ENCODE results near the gene IL36RN.
"Not testable (repeated sequence)": the region's sequence is repeated elsewhere in the genome, so short reads cannot be mapped to it uniquely, and the experiment has no call there.

IL36RN gene

DNA sequence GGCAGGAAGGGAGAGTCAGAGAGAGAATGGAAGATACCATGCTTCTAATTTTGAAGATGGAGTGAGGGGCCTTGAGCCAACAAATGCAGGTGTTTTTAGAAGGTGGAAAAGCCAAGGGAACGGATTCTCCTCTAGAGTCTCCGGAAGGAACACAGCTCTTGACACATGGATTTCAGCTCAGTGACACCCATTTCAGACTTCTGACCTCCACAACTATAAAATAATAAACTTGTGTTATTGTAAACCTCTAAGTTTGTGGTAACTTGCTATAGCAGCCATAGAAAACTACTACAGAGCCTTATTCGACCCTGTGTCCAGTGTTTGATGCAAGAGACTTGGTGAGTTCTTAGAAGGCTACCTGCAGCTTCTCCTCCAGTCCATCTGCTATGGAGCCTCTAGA is 16.6 kb downstream of the IL36RN start:
- no peak for DNase-seq

DNA sequence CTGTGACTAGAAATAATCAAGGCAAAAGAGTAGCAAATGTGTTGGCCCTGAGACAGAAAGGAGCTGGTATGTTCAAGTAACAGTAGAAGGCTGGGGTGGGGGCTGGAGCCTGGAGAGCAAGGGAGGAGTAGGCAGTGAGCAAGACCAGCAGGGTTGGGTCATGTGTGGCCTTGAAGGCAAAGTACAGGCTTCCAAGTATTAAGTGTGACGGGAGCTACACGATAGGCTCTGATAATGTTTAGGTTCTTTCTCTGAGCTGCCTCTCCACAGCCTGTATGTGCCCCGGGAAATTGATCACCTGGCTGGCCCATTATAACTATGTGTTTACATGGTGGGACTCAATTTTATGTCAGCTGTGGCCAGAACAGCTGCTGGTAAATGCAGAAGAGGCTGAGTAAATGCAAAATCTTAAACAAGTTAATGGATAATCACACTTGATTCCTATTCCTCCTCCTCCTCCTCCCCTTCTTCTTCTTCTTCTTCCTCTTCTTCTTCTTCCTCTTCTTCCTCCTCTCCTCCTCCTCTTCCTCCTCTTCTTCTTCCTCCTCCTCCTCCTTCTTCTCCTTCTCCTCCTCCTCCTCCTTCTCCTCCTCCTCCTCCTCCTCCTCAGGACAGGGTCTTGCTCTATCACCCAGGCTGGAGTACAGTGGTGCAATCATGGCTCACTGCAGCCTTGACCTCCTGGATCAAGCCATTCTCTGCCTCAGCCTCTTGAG is 18.1 kb downstream of the IL36RN start:
- DNase-seq: no peak

DNA sequence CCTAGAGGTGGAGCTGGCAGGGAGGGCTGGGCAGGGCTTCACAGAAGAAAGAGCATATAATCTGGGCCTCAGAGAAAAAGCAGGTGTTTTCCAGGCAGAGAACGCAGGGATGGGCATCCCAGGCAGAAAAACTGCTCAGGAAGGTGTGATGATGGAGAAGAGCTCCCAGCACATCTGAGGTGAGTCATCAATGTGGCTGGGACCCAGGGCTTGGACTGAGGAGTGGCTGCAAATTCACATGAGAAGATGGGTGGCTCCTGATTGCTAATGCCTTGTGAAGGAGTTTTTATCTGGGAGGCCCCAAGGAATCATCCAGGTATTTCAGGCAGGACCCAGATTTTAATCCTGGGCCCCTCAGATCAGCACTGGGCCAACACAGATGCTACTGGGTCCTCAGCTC is 18.9 kb downstream of the IL36RN start:
- DNase-seq: no peak

DNA sequence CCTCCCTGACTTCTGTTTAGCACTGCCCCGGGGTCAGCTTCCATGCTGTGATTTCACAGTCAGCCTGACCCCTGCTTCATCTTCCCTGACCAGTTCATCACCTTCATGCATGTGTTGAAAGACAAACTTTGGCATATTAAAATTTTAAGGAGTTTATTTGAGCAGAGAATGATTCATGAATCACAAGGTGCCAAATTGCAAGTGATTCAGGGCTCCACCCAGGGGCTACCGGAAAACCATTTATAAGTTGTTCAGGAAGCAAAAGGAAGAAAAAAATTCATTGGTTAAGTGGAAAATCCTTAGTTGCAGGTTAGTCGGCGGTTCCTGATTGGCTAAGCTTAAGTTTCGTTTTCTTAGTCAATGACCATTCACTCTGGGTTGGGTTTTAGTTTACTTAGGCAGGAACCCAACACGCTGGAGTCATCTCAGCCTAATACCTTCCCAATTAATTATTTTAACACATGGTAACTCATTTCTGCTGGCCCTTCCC is 19.4 kb downstream of the IL36RN start:
- DNase-seq: no peak

DNA sequence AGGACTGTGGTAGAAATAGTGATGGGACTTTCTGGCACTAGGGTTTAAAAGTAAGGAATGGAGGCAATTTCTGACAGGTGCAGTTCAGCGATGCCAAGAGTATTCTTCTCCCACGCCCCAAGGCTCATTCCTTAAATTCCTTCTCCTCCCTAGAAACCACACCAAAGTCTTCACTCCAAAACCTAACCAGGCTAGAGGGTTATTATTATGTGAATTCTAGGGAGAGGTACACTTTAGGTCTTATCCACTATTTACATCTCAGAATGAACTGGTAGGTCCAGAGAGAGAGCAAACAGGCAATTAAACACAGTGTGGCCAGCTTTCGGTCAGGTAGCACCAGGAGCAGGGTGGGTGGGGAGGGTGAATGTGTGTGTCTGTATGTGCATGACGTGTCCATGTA is 20.1 kb downstream of the IL36RN start:
- DNase-seq: no peak

DNA sequence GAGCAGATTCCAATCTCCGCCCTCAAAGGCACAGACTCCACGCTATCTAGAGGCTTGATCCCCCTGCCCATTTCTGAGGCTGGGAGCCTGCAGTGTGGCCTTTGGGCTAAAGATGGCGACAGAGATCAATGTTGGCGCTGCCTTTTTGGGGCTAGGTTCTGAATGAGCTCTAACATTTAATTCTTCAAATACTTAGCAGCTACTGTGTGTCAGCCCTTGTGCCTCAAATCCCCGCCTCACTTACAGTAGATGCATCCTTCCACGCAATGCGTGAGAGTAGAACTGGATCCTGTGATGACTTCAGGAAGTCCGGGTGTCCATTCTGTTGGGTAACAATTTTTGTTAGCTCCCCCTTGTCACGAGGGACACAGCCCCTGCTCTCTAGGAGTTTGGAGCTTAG is 21.1 kb downstream of the IL36RN start:
- DNase-seq: peak; percentile 66 to 69

DNA sequence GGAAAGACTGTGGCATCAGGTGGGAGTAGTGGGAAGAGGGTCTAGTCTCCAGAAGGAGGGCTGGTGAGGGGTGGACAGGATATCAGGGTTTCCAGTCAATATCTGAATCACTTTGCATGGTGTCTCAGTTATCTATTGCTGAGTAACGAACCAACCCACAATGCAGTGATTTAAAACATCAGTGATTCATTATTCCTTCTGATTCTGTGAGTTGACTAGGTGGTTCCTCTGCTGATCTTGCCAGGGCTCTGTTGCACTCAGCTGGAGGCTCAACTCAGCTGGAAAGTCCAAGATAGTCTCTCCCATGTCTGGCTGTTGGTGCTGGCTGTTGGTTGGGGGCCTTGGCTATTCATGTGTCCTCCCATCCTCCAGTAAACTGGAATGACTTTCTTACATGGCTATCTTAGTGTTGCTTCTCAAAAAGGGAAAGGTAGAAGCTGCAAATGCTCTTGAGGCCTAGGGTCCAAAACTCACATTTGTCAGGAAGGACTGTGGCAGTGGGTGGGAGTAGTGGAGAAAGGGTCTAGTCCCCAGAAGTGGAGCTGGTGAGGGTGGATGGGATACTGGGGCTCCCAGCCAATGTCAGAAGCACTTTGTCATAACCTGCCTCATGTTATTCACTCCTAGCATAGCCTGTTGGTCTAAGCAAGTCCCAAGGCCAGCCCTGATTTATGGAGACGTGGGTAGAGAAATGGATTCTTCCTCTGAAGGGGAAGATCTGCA is 22.7 kb downstream of the IL36RN start:
- DNase-seq: no peak

DNA sequence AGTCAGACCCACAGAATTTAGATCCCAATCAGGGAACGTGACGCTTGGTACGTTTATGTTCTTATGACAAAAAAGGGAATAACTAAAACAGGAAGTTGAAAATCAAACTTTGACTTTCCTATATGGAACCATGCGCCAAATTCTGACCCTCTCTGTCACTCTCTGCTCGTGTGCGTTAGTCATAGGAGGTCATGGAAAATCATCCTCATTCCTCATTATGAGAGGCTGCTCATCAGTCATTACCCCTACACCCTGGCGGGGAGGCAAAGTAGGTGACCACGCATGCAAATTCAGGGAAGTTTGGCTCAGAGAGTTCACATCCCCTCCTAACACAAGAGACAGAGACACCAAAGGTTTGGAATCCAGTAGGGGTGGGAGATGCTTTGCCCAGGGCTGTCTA is 24.3 kb downstream of the IL36RN start:
- DNase-seq: peak; percentile 20 to 30

DNA sequence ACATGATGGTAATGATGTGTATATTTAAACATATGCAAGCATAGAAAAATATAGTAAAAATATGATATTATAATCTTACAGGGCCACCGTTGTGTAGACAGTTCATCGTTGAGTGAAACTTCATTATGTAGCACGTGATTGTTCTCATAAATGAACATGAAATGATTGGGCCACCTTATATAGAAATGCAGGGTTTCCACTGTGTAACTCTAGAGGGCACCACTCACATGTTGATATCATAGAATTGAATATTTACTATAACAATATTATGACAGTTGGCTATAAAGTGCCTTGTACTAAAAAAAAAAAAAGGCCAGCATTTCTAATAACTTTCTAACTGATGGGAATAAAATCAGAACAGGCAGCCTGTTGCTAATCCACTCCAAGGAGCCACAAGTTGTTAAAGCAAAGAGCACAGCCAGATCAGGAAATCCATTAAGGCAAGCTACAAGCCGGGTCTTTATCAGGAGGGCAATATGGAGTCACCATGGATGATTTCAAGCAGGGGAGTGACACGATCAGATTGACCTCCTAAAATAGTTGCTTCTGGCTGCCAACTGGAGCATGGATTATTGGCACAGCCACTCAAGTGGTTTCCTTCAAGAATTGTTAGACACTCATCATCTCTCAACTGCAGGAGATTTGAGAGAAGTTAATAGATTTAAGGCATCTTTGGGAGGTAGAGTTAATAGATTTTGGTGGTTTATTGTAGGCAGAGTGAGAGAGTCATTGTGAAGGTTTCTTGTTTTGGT is 25.4 kb downstream of the IL36RN start:
- DNase-seq: no peak

DNA sequence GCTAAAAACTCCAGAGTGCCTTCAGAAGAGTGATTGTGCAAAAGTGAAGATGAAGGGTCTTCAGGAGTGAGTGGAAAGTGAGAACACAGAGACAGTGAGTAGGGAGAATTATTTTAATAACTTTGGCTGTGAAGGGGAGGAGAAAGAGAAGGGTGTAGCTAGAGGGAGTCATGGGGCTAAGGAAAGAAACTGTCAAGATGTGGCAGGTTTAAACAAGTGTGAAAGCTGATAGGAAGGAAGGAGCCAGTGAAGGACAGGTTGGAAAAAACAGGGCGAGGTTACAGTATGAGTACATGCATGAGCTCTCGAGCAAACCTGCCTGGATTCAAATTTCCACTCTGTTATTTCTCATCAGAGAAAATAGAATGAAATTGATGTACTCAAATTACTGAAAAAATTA is 26.5 kb downstream of the IL36RN start:
- no peak for DNase-seq

DNA sequence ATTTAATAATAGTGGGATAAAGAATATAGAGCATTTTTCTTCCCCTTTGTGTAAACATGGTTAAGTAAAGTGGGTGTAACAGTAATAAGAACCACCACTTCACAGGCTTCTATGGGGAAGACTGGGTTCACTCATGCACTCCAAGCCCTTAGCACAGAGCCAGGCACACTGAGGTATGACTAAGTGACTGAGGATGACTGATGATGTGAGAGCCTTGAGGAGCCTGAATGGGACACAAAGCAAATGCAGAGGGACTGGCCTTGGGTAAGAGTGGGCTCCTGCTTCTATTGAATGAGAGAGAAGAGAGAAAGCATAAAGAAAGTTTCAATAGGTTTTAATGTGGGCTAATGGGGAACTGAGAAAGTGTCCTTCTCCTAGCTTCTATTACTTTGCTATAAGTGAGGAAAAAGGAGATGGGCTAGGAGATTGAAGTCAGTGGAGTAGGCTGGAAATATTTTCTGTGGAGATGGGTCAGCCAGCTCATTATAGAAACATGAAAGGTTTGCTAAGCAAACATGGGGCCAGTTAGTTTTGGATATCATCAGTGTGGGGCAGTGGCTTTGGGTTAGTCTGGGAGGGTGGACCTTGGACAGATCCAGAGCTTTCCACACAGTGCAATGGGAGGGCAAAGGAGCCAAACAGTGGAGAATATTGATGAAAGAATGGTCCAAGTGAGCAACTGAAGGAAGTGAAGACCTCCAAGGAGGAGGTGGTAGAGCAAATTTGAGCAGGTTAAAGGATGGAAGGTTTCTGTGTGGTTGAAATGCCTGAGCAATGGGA is 29.4 kb downstream of the IL36RN start:
- DNase-seq: no peak

DNA sequence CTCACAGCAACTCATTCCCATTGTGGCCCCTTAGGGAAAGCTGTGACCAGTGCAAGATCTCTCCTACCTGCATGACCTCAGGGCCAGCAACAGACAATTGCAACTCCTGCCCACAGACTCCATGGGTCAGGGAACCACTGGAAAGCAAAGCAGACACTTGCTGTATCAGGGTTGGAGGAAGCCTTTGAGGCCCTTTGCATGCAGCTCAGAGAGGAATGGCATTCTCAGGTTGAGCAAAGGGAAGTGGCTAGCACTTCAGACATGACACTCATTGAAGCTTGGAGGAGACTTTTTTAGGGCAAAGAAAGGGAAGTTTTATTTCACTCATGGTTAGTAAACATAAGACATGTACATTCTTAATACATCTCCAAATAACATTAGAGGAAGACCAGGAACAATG is 30.9 kb downstream of the IL36RN start:
- DNase-seq: no peak

DNA sequence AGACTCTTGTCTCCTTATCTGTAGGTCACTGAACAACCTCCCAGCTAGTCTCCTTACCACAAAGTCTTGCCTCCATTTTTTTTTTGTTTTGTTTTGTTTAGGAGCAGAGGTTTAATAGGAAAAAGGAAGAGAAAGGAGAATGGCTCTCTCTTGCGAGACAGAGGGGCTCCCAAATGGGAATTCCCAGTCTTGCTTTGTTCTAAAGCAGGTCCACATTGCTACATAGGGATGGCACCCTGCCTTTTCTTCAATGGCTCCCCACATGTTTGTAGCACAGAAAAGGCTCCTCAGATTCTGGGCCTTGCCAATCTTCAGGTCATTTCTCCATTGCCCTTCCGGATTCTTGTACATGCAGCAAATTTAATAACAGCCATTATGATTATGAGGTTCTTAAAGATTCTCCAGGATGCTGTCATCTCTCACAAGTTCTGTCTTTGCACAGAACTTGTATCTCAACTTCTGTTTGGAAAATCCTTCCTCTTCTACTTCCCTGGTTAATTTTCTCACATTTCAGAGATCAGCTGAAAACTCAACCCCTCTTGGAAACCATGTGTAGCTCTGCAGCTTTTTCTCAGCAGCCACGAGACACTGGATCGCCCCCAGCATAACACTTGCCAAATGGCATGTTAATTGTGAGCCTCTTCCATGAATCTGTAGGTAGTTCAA is 32.4 kb downstream of the IL36RN start:
- DNase-seq: no peak

DNA sequence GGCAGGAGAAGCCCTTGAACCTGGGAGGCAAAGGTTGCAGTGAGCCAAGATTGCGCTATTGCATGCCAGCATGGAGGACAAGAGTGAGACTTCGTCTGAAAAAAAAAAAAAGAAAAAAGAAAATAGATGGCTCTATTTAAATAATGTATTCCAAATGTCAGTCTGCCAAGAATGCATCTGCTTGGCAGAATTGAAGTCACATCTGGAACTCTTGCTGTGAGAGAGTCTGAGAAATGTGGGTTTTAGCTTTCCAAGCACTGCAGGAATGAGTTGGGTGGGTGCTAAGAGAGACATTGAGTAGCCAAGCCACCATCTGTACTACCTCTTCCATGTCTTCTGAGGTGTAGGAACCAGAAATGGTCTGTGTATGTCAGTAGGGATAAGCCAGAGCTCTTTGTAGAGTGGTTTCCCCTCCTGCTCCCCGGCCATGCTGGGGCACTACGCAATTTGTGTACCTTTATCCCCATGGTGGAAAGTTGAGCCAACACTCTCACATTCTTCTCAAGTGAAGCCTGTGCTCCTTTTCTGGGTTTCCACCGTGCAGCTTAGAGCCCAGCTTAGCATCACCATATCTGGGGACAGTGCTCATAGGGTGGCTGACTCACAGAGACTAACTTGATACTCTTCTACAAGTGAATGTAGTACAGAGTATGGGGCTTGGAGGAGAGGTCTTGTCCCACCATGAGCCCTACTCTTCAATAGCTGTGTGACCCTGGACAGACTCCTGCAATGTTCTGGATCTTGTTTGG is 34.0 kb downstream of the IL36RN start:
- DNase-seq: no peak

DNA sequence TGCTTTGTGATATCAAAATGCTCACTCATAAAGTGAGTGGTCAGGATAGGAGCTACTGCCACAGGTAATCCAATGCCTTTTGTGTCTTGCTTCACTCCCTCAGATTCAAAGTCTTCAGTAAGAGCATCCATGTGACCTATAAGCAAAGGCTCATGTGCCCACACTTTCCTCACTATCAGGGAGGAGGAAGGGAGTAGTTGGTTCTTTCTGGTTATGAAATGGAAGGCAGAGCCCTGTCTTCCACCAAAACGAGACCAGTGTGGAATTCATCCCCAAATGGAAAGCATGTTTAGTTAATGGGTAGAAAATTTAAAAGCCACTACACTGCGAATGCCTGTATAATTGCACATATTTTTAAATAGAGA is 34.6 kb downstream of the IL36RN start:
- no peak for DNase-seq

DNA sequence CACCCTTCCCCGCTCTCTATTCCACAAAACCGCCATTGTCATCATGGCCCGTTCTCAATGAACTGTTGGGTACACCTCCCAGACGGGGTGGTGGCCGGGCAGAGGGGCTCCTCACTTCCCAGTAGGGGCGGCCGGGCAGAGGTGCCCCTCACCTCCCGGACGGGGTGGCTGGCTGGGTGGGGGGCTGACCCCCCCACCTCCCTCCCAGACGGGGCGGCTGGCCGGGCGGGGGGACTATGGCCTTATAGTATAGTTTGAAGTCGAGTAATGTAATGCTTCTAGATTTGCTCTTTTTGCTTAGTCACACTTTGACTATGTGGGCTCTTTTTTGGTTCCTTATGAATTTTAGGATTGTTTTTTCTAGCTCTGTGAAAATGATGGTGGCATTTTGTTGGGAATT is 37.3 kb downstream of the IL36RN start:
- not testable (repeated sequence) for DNase-seq

DNA sequence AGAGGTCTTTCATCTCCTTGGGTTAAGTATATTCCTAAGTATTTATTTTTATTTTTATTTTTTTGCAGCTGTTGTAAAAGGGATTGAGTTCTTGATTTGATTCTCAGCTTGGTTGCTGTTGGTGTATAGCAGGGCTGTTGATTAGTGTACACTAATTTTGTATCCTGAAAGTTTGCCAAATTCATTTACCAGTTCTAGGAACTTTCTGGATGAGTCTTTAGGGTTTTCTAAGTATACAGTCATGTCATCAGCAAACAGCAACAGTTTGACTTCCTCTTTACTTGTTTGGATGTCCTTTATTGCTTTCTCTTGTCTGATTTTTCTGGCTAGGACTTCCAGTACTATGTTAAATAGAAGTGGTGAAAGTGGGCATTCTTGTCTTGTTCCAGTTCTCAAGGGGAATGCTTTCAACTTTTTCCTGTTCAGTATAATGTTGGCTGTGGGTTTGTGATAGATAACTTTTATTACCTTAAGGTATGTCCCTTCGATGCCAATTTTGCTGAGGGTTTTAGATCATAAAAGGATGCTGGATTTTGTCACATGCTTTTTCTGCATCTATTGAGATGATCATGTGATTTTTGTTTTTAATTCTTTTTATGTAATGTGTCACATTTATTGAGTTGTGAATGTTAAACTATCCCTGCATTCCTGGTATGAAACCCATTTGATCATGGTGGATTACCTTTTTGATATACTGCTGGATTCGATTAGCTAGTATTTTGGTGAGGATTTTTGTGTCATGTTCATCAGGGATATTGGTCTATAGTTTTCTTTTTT is 38.0 kb downstream of the IL36RN start:
- DNase-seq: not testable (repeated sequence)

DNA sequence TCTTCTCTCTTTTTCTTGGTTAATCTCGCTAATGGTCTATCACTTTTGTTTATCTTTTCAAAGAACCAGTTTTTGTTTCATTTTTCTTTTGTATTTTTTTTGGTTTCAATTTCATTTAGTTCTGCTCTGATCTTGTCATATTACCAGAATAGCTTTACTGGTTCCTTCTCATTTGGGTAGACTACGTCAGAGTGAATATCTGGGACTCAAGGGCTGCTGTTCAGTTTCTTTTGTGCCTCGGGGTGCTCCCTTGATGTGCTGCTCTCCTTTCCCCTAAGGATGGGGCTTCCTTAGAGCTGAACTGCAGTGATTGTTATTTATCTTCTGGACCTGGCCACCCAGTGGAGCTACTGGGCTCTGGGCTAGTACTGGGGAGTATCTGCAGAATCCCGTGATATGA is 39.0 kb downstream of the IL36RN start:
- no peak for DNase-seq

DNA sequence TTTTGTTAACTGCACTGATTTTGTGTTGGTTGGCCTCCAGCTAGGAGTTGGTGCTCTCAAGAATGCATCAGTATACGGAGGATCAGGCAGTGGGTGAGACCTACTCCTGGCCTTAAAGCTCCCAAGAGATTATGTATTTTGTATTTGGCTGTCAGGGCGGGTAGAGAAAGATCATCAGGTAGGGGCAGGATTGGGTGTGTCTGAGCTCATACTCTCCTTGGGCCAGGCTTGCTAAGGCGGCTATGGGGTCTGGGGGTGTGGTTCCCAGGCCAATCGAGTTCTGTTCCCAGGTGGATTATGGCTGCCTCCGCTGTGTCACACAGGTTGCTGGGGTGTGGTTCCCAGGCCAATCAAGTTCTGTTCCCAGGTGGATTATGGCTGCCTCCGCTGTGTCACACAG is 39.5 kb downstream of the IL36RN start:
- no peak for DNase-seq

DNA sequence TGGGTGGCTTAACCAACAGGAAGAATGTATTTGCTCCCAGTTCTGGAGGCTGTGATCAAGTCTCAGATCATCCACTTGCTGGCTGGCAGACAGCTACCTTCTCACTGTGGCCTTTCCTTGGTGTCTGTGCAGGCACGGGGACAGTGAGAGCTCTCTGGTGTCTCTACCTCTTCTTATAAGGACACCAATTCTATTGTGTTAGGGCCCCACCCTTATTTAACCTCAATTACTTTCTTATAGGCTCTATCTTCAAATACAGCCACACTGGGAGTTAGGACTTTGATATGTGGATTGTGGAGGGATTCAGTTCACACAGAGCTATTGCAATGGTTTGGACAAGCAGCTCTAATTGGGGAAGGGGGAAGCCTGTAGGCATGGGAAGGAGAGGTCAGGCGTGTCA is 43.1 kb downstream of the IL36RN start:
- no peak for DNase-seq

DNA sequence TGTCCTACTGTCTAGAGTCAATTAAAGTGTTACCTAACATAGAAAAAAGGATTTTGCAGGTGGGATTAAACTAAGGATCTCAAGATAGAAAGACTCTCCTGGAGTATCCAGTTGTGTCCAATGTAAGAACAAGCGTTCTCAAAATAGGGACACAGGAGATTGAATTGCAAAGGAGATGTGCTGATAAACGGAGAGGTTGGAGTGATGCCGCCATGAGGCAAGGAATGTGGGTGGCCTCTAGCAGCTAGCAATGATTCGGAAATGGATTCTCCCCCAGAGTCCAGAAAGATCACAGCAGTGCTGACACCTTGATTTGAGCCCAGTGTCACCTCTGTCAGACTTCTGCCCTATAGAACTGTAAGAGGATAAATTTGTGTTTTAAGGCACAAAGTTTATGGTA is 44.3 kb downstream of the IL36RN start:
- no peak for DNase-seq

Data from activated CD4-positive, alpha-beta T cell treated with anti-CD3 and anti-CD28 coated beads, Interleukin-2, amount 50 U/mL, for 48 hours (primary cell).